Endothelial cell of umbilical vein (primary cell): Measurements from ENCODE around the gene ANKRD13B. TPM values are rescaled to one million over a fixed set of nuclear protein-coding genes. Genes with fewer than 3 reads are reported as not detected.

Source experiments
- BruUV-seq: library from RNA; stranded (reverse); fragments of 400-500 nt; replicated peaks from 2 replicates; lab custom pipeline; 2021; lab: Mats Ljungman, UMichigan
- CTCF ChIA-PET: fragments of 300-600, 350-600 bp; sonication (Branson Sonifier 250); formaldehyde crosslinking; loops from one replicate; lab custom pipeline; 2021; ENCODE audit warnings: antibody characterized with exemption, inconsistent platforms; lab: Charles Lee
- POLR2A ChIA-PET: fragments of 300-600, 350-600 bp; sonication (Branson Sonifier 250); formaldehyde crosslinking; loops from one replicate; lab custom pipeline; 2021; ENCODE audit warnings: antibody characterized with exemption, inconsistent platforms; lab: Charles Lee
- DNase-seq: peaks from one replicate; pipeline ENCODE4 v3.0.0-alpha.2; 2011; ENCODE audit warnings: low read depth, low spot score
- FAIRE-seq: peaks from 2 replicates; lab custom pipeline; 2011; peaks lifted over from hg19 to GRCh38; lab: Jason Lieb, UNC
- H2AFZ ChIP-seq: 2 replicates; pipeline ENCODE4 v1.6.0; 2012; ENCODE audit warnings: low read depth, low read length, control low read depth, inconsistent platforms
- H3K27ac ChIP-seq: 2 replicates; pipeline ENCODE4 v1.5.1; 2011; ENCODE audit warnings: low read depth, mild to moderate bottlenecking, control low read depth, low read length, moderate library complexity; ENCODE audit not compliant: insufficient read depth
- H3K27me3 ChIP-seq, 2 experiments: 2 replicates each; pipeline versions ENCODE4 v1.6.0 to v1.6.1; 2011; ENCODE audit warnings: low read length in 2 of 2, mixed read lengths in 1 of 2; ENCODE audit not compliant: control insufficient read depth in 2 of 2, insufficient read depth in 2 of 2
- H3K36me3 ChIP-seq, 2 experiments: 2 replicates in 1 of 2; 3 replicates in 1 of 2; pipeline ENCODE4 v1.5.1; 2011; ENCODE audit warnings: low read length in 2 of 2, mild to moderate bottlenecking in 1 of 2, moderate library complexity in 1 of 2; ENCODE audit not compliant: control insufficient read depth in 2 of 2, insufficient read depth in 2 of 2; ENCODE audit errors: extremely low read depth in 1 of 2
- H3K4me1 ChIP-seq: 3 replicates; pipeline ENCODE4 v1.5.1; 2011; ENCODE audit warnings: mild to moderate bottlenecking, low read length; ENCODE audit not compliant: control insufficient read depth, insufficient read depth; ENCODE audit errors: extremely low read depth
- H3K4me2 ChIP-seq: 2 replicates; pipeline ENCODE4 v1.6.1; 2011; ENCODE audit warnings: low read length, control low read depth, mixed read lengths; ENCODE audit not compliant: insufficient read depth
- H3K4me3 ChIP-seq, 3 experiments: fragments of 200-600 bp in 1 of 3; sonication (generic), shearing (Covaris generic) in 1 of 3; replicated peaks in 1 of 3; 2 replicates each; pipeline ENCODE4 v1.5.1; 2011 to 2016; ENCODE audit warnings: control low read depth in 3 of 3, low read length in 3 of 3, mild to moderate bottlenecking in 2 of 3, inconsistent platforms in 1 of 3, low read depth in 1 of 3, moderate library complexity in 1 of 3; ENCODE audit not compliant: insufficient read depth in 1 of 3
- H3K79me2 ChIP-seq: 2 replicates; pipeline ENCODE4 v1.6.0; 2012; ENCODE audit warnings: low read length, inconsistent platforms; ENCODE audit not compliant: control insufficient read depth, insufficient read depth
- H3K9ac ChIP-seq: replicated peaks from 2 replicates; pipeline ENCODE3; 2011; ENCODE audit warnings: low read length, control low read depth; ENCODE audit not compliant: insufficient read depth; ENCODE audit errors: extremely low read depth
- H3K9me1 ChIP-seq: replicated peaks from 3 replicates; pipeline ENCODE4 v1.6.0; 2011; ENCODE audit warnings: mild to moderate bottlenecking, low read length; ENCODE audit not compliant: control insufficient read depth, insufficient read depth; ENCODE audit errors: extremely low read depth
- H3K9me3 ChIP-seq: replicated peaks from 2 replicates; pipeline ENCODE4 v1.5.1; 2012; ENCODE audit warnings: low read length, inconsistent platforms; ENCODE audit not compliant: control insufficient read depth, insufficient read depth
- H4K20me1 ChIP-seq: replicated peaks from 2 replicates; pipeline ENCODE3; 2011; ENCODE audit warnings: mild to moderate bottlenecking, low read length; ENCODE audit not compliant: control insufficient read depth, insufficient read depth; ENCODE audit errors: extremely low read depth
- FOS ChIP-seq: IDR thresholded peaks from 2 replicates; pipeline ENCODE4 v1.6.1; 2011; ENCODE audit warnings: mild to moderate bottlenecking, low read length, moderate library complexity, borderline replicate concordance; ENCODE audit not compliant: insufficient read depth
- GATA2 ChIP-seq: IDR thresholded peaks from 2 replicates; pipeline ENCODE4 v1.7.0; 2011; ENCODE audit warnings: low read depth, mild to moderate bottlenecking, moderate library complexity, mixed read lengths, low read length; ENCODE audit not compliant: insufficient read length, insufficient read depth
- JUN ChIP-seq: IDR thresholded peaks from 2 replicates; pipeline ENCODE4 v1.6.1; 2011; ENCODE audit warnings: borderline replicate concordance, low read depth; ENCODE audit not compliant: insufficient read length, insufficient read depth
- MYC ChIP-seq: IDR thresholded peaks from one replicate; pipeline ENCODE4 v1.6.1; 2011; ENCODE audit warnings: mild to moderate bottlenecking, low read depth, low read length
- dilution Hi-C: fragments of 300-500 bp; cut with MboI; formaldehyde crosslinking; loops from one replicate; pipeline ENCODE4 v1.15.0; 2019; ENCODE audit warnings: low sequenced_read_pairs; ENCODE audit not compliant: extremely low pct_ligation_motif_present
- intact Hi-C: fragments of 100-400 bp; cut with micrococcal nuclease; formaldehyde crosslinking; loops from one replicate; pipeline ENCODE4 v1.10.0; 2022
- polyA plus RNA-seq, 4 experiments: library from polyadenylated mRNA; depleted of rRNA in 3 of 4; stranded (reverse) in 3 of 4; unstranded in 1 of 4; fragments of >200 nt; gene quantifications; 2 replicates each; pipeline versions ENCODE4 v1.2.1 to v1.2.3, GENCODE V29; 2011 to 2012; ENCODE audit warnings: missing spikeins in 1 of 4
- total RNA-seq: library from RNA; stranded (reverse); gene quantifications from 2 replicates; pipeline ENCODE4 v1.2.3, GENCODE V29; 2021
- TF ChIP-seq, protein P1 (sequence below), 2 donors: IDR thresholded peaks; 1 replicate in 1 of 2; 2 replicates in 1 of 2; pipeline ENCODE4 v1.5.1; 2011; ENCODE audit warnings: low read length in 2 of 2, mild to moderate bottlenecking in 2 of 2, moderate library complexity in 2 of 2, control low read depth in 1 of 2, inconsistent platforms in 1 of 2, low read depth in 1 of 2; ENCODE audit not compliant: insufficient read depth in 1 of 2; ENCODE audit errors: extremely low read depth in 1 of 2

Gene ANKRD13B
- total and polyA plus RNA-seq, 2 donors (not counting 3 experiments of a cell fraction or from before 2014, with no cell fraction given) = 21.1 to 23.2 TPM

DNA sequence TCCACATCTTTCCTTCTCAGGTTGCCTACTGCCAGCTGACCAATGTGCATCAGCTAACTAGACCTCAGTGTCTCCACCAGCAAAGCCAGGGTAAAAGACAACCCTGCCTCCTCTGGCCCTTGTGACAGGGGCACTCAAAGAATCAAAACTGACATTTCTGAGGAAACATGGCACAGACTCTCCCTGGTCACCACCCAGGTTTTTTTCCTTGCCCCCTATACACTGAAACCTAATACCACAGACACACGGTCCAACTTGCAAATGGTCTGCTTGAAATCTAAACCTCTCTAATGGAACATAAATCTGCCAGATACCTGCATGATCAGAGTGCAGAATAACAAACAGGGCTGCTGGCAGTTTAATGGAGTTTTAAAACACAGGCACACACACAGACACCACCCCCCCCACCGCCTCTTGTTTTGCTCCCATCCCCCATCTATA lies 49.3 kb downstream of the ANKRD13B start:
- Histone ChIP-seq H4K20me1 (no peaks in the 10 kb centered on the region), H2AFZ (no peak overlapping the region), H3K9ac (peak overlapping the region; percentile 60), H3K9me3 (no peaks in the 10 kb centered on the region), H3K79me2 (no peaks in the 10 kb centered on the region), H3K27ac (peak overlapping the region; percentile 79), H3K9me1 (no peaks in the 10 kb centered on the region), H3K36me3 (no peaks in the 10 kb centered on the region), H3K4me2 (peak overlapping the region; percentile 63), H3K4me1 (peaks cover 58% of the 10 kb centered on the region), H3K4me3 (no peak overlapping the region), H3K27me3 (no peaks in the 10 kb centered on the region)
- TF ChIP-seq, protein P1, sequence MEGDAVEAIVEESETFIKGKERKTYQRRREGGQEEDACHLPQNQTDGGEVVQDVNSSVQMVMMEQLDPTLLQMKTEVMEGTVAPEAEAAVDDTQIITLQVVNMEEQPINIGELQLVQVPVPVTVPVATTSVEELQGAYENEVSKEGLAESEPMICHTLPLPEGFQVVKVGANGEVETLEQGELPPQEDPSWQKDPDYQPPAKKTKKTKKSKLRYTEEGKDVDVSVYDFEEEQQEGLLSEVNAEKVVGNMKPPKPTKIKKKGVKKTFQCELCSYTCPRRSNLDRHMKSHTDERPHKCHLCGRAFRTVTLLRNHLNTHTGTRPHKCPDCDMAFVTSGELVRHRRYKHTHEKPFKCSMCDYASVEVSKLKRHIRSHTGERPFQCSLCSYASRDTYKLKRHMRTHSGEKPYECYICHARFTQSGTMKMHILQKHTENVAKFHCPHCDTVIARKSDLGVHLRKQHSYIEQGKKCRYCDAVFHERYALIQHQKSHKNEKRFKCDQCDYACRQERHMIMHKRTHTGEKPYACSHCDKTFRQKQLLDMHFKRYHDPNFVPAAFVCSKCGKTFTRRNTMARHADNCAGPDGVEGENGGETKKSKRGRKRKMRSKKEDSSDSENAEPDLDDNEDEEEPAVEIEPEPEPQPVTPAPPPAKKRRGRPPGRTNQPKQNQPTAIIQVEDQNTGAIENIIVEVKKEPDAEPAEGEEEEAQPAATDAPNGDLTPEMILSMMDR (IDR thresholded peaks at IDR 0.05; ENCODE audit: extremely low read depth in 1 of 2, insufficient read depth in 1 of 2, low read depth in 1 of 2, low read length in 2 of 2) = no peak
- TF ChIP-seq JUN (no peak), MYC (no peak), FOS (no peak), GATA2 (no peak)
- BruUV-seq = no TSS peak
- dilution Hi-C loops = no loop called here
- ChIA-PET CTCF (interaction anchor here (0.8 to 7.9 kb wide), 12 partner anchors 9 to 451 kb away, joined by 3 to 275 read pairs (median 8); partner anchors contain the start of gene SSH2), POLR2A (no interaction called here)
- FAIRE-seq (no peak), DNase-seq (peak; percentile 43)
- intact Hi-C loops = no loop called here

DNA sequence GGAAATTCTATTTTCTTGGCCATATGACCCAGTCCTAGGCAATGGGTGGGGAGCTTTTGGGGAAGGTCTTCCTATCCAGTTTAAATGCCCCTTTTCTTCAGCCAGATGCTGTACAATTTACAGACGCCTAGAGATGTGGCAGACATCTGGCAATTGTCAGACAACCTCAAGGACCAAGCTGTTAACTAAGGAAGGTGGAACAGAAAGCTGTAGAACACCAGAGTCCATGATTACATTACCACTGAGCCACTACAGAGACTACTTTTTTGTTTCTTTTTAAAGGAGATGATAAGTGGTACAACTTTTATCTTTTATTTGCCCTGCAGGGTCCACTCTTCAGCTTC lies 50.9 kb downstream of the ANKRD13B start:
- intact Hi-C loops (no loop called here), dilution Hi-C loops (no loop called here)
- Histone ChIP-seq H3K4me3 (no peak overlapping the region), H3K4me1 (peaks cover 58% of the 10 kb centered on the region), H3K36me3 (peaks cover 0 to 4% of the 10 kb centered on the region in 2 experiments), H2AFZ (no peak overlapping the region), H3K4me2 (no peak overlapping the region), H3K9ac (no peak overlapping the region), H3K27me3 (no peaks in the 10 kb centered on the region), H3K79me2 (no peaks in the 10 kb centered on the region), H3K9me3 (no peaks in the 10 kb centered on the region), H3K9me1 (no peaks in the 10 kb centered on the region), H4K20me1 (no peaks in the 10 kb centered on the region), H3K27ac (peak overlapping the region; percentile 79)
- FAIRE-seq = no peak
- POLR2A ChIA-PET = interaction anchor here (0.6 to 1.1 kb wide), 2 partner anchors 118 to 137 kb away, joined by 5 to 6 read pairs; no protein-coding TSS in a partner anchor
- BruUV-seq = TSS peak; percentile 47
- CTCF ChIA-PET = interaction anchor here (1.1 to 7.9 kb wide), 6 partner anchors 12 to 449 kb away, joined by 4 to 275 read pairs (median 8); no protein-coding TSS in a partner anchor
- no peak for TF ChIP-seq GATA2
- no peak for TF ChIP-seq MYC
- DNase-seq = no peak
